ENCODE results near the gene TLE2. TPM values are rescaled to one million over a fixed set of nuclear protein-coding genes. Genes with fewer than 3 reads are reported as not detected.
"Not testable (repeated sequence)": the region's sequence is repeated elsewhere in the genome, so short reads cannot be mapped to it uniquely, and the experiment has no call there.

The TLE2 gene
- total and polyA plus RNA-seq, 5 experiments from 2014 or later, result 7.0 to 21.1 (median 12.4) TPM

DNA sequence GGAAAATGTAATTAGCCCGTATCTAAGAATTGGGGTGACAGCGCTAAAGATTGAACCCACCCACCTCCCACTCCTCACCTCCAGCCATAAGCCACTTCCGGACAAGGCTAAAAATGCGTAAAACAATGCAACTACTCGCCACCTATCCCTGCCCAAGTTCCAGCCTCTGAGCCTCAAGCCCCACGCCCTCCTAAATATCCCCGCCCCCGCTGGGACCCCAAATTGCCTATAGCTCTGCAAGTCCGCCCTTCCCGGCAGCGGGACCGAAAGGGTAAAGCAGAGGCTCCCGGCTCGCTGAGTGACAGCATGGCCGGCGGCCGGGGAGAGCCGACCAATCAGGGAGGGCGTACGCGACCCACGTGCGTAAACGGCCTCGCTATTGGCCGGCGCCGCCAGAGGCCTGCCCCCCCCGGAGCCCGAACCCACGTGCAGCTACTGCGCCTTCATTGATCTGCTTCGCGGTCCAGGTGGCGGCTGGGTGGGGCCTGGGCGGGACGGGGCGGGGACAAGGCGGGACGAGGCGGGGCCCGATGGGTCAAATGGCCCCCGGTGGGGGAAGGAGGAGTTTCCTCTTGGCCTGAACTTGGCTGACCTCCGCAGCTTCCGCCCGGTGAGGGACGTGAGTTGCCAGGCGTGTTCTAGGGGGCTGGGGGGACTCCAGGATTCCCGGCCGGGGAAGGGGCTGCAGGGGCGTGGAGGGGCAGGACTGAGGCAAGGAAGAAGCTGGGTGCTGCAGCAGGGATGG is 51.9 kb downstream of the TLE2 start, which contains the start of gene TLE6:
TSS of gene TLE6 (plus strand) at position 564 of the 745 bp plus-strand sequence. CDS start 670 bp downstream, outside the sequence.
- DNase-seq (peak; percentile 86 to 97 (median 94)), ATAC-seq (peak; percentile 99)
- peaks cover 2 to 10% (median 5%) of the 10 kb centered on the region in 5 donors for H3K27me3 Mint-ChIP-seq
- peaks cover 12 to 24% (median 19%) of the 10 kb centered on the region in 4 donors for H3K4me1 Mint-ChIP-seq
- H3K27ac Mint-ChIP-seq, result peak within 1 kb of the TSS; percentile 48 to 95 (median 86)
- H3K36me3 Mint-ChIP-seq, result no peaks in the 10 kb centered on the region
- POLR2A ChIA-PET, result interaction anchor here (0.7 to 3.8 kb wide), 13 partner anchors 26 to 130 kb away, joined by 3 to 27 read pairs (median 4); partner anchors contain the start of gene TLE5
- H3K4me3 Mint-ChIP-seq, result peak within 1 kb of the TSS; percentile 93 to 98 (median 97)
- H3K9me3 Mint-ChIP-seq, result no peaks in the 10 kb centered on the region

DNA sequence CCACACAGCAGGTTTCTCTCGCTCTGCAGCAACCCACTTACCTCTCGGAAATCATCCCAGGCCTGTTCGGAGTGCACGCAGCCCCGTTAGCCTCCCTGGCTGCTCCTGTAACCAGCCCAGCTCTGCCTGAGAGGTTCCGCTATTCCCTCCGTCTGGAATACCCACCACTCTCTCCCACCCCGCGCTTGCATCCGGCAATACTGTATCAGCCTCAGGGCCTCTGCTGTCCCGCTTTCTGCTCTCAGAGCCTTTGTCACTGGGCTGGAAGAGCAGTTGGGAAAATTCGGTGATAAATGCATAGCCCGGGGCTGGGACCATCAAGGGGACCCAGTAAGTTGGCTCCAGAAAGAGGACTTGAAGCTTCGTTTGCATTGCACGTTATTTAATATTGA is 52.5 kb downstream of the TLE2 start:
- ATAC-seq, result no peak
- peak overlapping the region; percentile 93 to 98 (median 97) for H3K4me3 Mint-ChIP-seq
- H3K27ac Mint-ChIP-seq, result peak overlapping the region; percentile 48 to 95 (median 86)
- H3K9me3 Mint-ChIP-seq, result no peaks in the 10 kb centered on the region
- no peak for DNase-seq
- H3K4me1 Mint-ChIP-seq, result peaks cover 12 to 24% (median 20%) of the 10 kb centered on the region in 4 donors
- POLR2A ChIA-PET, result interaction anchor here (0.7 to 3.8 kb wide), 12 partner anchors 26 to 131 kb away, joined by 3 to 27 read pairs (median 4); partner anchors contain the start of gene TLE5
- H3K27me3 Mint-ChIP-seq, result peaks cover 0 to 4% (median 2%) of the 10 kb centered on the region in 5 donors
- no peaks in the 10 kb centered on the region for H3K36me3 Mint-ChIP-seq

DNA sequence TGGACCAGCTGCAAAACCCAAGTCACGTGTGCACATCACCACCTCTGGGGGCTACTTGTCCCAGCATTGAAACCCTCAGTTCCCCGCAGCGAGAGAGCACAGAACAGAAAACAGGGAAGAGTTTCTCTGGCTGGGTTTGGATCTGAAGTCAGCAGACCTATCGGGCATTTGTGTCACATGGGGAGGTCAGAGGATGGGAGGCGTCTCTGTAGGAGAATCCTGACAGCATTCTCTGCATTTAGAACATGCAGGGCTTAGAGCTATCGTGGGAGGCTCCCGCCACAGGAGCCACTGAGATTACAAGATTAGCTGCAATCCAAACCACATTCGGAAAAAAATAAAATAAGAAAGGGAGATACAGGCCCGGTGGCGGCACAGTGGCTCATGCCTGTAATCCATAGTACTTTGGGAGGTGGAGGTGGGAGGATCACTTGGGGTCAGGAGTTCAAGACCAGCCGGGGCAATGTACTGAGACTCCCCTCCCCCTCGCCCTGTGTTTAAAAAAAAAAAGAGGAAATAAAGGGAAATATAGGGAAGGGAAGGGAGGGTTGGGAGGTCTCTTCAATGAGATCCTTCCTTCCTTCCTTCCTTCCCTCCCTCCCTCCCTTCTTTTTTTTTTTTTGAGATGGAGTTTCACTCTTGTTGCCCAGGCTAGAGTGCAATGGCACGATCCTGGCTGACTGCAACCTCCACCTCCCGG is 54.6 kb downstream of the TLE2 start:
- DNase-seq (no peak), ATAC-seq (no peak)
- Mint-ChIP-seq H3K27me3 (peaks cover 0 to 2% (median 0%) of the 10 kb centered on the region in 5 donors), H3K4me1 (peaks cover 10 to 24% (median 20%) of the 10 kb centered on the region in 4 donors), H3K36me3 (no peaks in the 10 kb centered on the region), H3K27ac (peak overlapping the region in 1 of 10 donors; percentile 35), H3K4me3 (peak overlapping the region in 8 of 10 donors; percentile 20 to 59 (median 44)), H3K9me3 (no peaks in the 10 kb centered on the region)
- POLR2A ChIA-PET, result interaction anchor here (0.8 to 3.8 kb wide), 4 partner anchors 9 to 86 kb away, joined by 3 to 27 read pairs (median 4); no protein-coding TSS in a partner anchor

DNA sequence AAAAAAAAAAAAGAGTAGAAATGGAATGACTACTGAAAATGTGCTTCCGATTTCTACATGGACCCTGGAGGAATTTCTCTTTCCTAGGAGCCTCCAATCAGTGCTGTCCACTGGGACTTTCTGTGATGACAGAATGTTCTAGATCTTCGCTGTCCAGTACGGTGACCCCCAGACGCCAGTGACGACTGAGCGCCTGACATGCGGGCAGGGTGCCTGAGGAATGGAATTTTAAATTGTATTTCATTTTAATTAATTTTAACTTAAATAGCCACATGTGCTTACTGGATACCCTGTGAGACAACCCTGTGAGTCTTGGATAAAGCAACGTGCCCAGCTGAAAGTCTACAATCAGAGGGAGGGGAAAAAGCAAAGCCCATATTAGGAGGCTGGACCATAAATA is 55.9 kb downstream of the TLE2 start:
- no peak overlapping the region for H3K27ac Mint-ChIP-seq
- peaks cover 0 to 2% (median 0%) of the 10 kb centered on the region in 5 donors for H3K27me3 Mint-ChIP-seq
- no peak for ATAC-seq
- peaks cover 10 to 33% (median 23%) of the 10 kb centered on the region in 4 donors for H3K4me1 Mint-ChIP-seq
- H3K9me3 Mint-ChIP-seq, result no peaks in the 10 kb centered on the region
- no peak overlapping the region for H3K4me3 Mint-ChIP-seq
- no peaks in the 10 kb centered on the region for H3K36me3 Mint-ChIP-seq
- DNase-seq, result no peak
- POLR2A ChIA-PET, result no interaction called here

DNA sequence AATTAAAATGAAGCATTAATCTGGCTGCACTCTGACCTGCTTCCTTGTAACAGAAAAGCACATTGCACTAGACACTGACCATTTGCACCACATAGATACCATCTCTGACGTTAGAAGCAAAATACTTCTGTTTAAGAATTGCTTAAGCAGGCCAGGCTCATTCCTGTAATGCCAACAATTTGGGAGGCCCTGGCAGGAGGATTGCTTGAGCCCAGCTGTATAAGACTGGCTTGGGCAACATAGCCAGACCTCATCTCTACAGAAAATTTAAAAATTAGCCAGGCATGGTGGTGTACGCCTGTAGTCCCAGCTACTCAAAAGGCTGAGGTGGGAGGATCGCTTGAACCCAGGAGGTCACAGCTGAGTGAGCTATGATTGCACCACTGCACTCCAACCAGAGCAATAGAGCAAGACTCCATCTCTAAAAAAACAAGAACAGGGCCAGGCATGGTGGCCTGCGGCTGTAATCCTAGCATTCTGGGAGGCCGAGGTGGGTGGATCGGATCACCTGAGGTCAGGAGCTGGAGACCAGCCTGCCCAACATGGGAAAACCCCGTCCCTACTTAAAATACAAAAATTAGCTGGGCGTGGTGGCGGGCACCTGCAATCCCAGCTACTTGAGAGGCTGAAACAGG is 58.8 kb downstream of the TLE2 start:
- no peak overlapping the region for H3K27ac Mint-ChIP-seq

DNA sequence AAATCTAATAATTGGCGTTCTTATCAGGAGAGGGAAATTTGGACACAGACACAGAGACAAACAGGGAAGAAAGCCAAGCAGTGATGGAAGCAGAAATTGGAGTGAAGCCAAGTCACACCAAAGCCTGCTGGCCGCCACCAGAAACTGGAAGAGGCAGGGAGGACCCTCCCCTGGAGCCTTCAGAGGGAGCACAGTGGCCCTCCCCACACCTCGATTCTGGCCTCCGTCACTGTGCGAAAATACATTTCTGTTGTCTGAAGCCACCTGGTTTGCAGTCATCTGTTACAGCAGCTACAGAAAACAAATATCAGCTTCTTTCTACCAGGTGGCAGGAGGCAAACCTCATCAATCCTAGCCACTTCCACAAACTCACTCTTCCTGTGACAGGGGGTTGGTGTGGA is 60.0 kb downstream of the TLE2 start:
- Mint-ChIP-seq H3K9me3 (no peaks in the 10 kb centered on the region), H3K4me3 (no peak overlapping the region), H3K27me3 (no peaks in the 10 kb centered on the region), H3K27ac (no peak overlapping the region), H3K4me1 (peaks cover 0 to 19% (median 5%) of the 10 kb centered on the region in 4 donors), H3K36me3 (no peaks in the 10 kb centered on the region)
- ATAC-seq, result no peak
- POLR2A ChIA-PET, result interaction anchor here (0.9 to 1.3 kb wide), 2 partner anchors 46 to 92 kb away, joined by 3 read pairs; no protein-coding TSS in a partner anchor
- peak in 1 of 10 donors; percentile 13 for DNase-seq

More for the DNA sequence above, 58.8 kb downstream of the TLE2 start:
- Mint-ChIP-seq H3K4me3 (no peak overlapping the region), H3K4me1 (peaks cover 4 to 29% (median 10%) of the 10 kb centered on the region in 4 donors), H3K9me3 (no peaks in the 10 kb centered on the region), H3K36me3 (no peaks in the 10 kb centered on the region), H3K27me3 (peaks cover 0 to 2% (median 0%) of the 10 kb centered on the region in 5 donors)
- POLR2A ChIA-PET, result interaction anchor here (0.6 to 1.2 kb wide), 4 partner anchors 9 to 442 kb away, joined by 4 to 7 read pairs (median 5); no protein-coding TSS in a partner anchor
- DNase-seq, result no peak
- no peak for ATAC-seq

DNA sequence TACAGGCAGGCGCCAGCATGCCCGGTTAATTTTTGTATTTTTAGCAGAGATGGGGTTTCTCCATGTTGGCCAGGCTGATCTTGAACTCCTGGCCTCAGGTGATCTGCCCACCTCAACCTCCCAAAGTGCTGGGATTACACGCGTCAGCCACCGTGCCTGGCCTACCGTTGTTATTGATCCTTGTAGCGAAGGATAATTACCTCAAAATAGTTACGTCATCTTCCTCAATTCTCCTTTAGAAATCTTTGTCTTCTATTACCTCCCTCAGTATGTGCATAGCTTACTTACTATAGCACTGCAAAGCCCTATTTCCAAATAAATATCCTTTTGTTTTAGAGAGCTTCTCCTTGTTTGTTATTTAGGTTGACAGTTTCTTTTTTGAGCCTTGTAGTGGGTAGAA is 61.1 kb downstream of the TLE2 start:
- Mint-ChIP-seq H3K4me1 (peaks cover 0 to 19% (median 4%) of the 10 kb centered on the region in 4 donors), H3K9me3 (no peaks in the 10 kb centered on the region), H3K4me3 (no peak overlapping the region), H3K27ac (no peak overlapping the region), H3K36me3 (no peaks in the 10 kb centered on the region), H3K27me3 (no peaks in the 10 kb centered on the region)
- DNase-seq (no peak), ATAC-seq (no peak)
- POLR2A ChIA-PET, result interaction anchor here (0.6 to 1.3 kb wide), 3 partner anchors 19 to 94 kb away, joined by 3 to 4 read pairs (median 3); no protein-coding TSS in a partner anchor

DNA sequence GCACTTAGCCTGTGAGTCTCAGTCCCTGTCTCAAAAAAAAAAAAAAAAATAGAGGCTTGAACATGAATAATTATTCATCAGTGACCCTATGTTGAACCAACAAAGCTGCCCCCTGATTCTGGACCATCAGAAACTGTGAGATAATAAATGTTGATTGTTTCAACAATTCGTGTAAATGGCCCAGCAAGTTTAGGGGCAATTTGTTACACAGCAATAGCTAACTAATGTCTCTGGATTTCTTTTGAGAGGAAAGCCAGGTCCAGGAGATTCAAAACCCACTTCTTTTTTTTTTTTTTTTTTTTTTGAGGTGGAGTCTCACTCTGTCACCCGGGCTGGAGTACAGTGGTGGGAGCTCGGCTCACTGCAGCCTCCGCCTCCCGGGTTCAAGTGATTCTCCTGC is 64.2 kb downstream of the TLE2 start:
- H3K27ac Mint-ChIP-seq, result no peak overlapping the region
- DNase-seq (no peak), ATAC-seq (no peak)
- no peak overlapping the region for H3K4me3 Mint-ChIP-seq
- no peaks in the 10 kb centered on the region for H3K9me3 Mint-ChIP-seq
- peaks cover 4 to 24% (median 8%) of the 10 kb centered on the region in 4 donors for H3K4me1 Mint-ChIP-seq
- H3K27me3 Mint-ChIP-seq, result no peaks in the 10 kb centered on the region
- no peaks in the 10 kb centered on the region for H3K36me3 Mint-ChIP-seq
- POLR2A ChIA-PET, result interaction anchor here (0.7 to 0.8 kb wide), 2 partner anchors 10 to 41 kb away, joined by 3 to 5 read pairs; no protein-coding TSS in a partner anchor

DNA sequence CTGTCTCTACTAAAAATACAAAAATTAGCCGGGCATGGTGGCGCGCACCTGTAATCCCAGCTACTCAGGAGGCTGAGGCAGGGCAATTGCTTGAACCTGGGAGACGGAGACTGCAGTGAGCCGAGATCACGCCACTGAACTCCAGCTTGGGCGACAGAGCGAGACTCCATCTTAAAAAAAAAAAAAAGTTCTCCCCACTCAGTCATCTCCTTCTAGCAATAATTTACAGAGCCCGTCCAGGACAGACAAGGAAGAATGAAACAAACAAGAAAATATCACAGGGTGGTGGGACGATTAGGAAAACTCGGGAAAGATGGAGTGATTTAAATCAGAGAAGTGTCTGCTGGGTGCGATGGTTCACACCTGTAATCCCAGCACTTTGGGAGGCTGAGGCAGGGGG is 65.4 kb downstream of the TLE2 start:
- DNase-seq, H3K27me3 Mint-ChIP-seq, H3K4me3 Mint-ChIP-seq, ATAC-seq, POLR2A ChIA-PET, H3K27ac Mint-ChIP-seq, H3K36me3 Mint-ChIP-seq, H3K9me3 Mint-ChIP-seq: not testable (repeated sequence)
- H3K4me1 Mint-ChIP-seq, result peaks cover 4 to 18% (median 5%) of the 10 kb centered on the region in 4 donors

DNA sequence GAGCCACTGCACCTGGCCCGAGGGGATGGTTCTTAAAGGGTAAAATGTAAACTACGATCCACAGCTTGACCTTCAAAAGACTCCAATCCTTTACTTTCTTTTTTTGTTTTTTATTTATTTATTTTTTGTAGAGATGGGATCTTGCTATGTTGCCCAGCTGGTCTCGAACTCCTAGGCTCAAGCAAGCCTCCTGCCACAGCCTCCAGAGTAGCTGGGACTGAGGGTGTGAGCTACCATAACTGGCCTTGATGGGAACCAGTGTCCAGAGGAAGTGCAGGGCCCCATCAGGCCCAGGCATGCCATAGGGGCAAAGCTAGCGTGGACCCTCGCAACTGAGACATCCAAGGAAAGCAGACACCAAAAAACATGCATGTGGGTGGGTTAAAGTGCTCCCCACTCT is 66.0 kb downstream of the TLE2 start:
- H3K4me3 Mint-ChIP-seq, result no peak overlapping the region
- no peak for DNase-seq
- ATAC-seq, result no peak
- peaks cover 4 to 14% (median 5%) of the 10 kb centered on the region in 4 donors for H3K4me1 Mint-ChIP-seq
- no peaks in the 10 kb centered on the region for H3K9me3 Mint-ChIP-seq
- no peaks in the 10 kb centered on the region for H3K27me3 Mint-ChIP-seq
- H3K27ac Mint-ChIP-seq, result no peak overlapping the region
- H3K36me3 Mint-ChIP-seq, result no peaks in the 10 kb centered on the region
- POLR2A ChIA-PET, result interaction anchor here (0.6 to 1.6 kb wide), 5 partner anchors 13 to 1283 kb away, joined by 4 to 6 read pairs (median 5); partner anchors contain the start of gene TLE5

DNA sequence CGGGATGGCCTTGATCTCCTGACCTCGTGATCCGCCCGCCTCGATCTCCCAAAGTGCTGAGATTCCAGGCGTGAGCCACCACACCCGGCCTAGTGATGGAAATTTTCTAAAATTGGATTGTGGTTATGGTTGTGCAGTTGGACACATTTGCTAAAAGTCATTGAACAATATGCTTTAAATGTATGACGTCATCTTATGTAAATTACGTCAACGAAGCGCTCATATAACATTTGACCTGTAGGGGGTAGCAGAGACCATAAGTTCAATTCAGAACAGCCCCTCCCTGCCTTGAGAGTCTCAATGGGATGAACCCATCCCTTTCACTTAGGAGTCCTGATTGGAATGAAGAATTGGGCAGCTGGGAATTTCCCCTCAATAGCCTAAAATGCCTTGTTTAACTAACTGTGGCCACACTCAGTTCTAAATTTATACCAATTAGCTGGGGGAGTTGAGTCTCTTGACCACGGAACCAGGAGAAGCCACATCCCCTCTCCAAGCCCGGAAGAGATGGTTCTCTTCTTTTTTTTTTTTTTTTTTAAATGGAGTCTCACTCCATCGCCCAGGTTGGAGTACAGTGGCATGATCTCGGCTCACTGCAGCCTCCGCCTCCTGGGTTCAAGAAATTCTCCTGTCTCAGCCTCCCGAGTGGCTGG is 66.9 kb downstream of the TLE2 start:
- POLR2A ChIA-PET, result interaction anchor here (0.6 to 1.6 kb wide), 4 partner anchors 9 to 643 kb away, joined by 5 to 7 read pairs (median 6); partner anchors contain the start of gene TLE5
- Mint-ChIP-seq H3K27me3 (no peaks in the 10 kb centered on the region), H3K36me3 (no peaks in the 10 kb centered on the region), H3K4me1 (peaks cover 4 to 9% (median 5%) of the 10 kb centered on the region in 4 donors), H3K9me3 (no peaks in the 10 kb centered on the region), H3K4me3 (peak overlapping the region in 1 of 10 donors; percentile 23), H3K27ac (peak overlapping the region; percentile 15 to 91 (median 76))
- peak in 9 of 10 donors; percentile 31 to 85 (median 70) for DNase-seq
- peak; percentile 82 to 87 for ATAC-seq
